ENCODE measurements around the gene CHD2. TPM values are rescaled to one million over a fixed set of nuclear protein-coding genes. Genes with fewer than 3 reads are reported as not detected.

The CHD2 gene
- total and polyA plus RNA-seq, 4 donors = 13.9 to 90.2 (median 49.4) TPM

- DNase-seq (ENCODE audit: low spot score) = no peak
- Histone ChIP-seq H3K4me1 (ENCODE audit: control insufficient read depth in 4 of 4, insufficient read depth in 4 of 4, low read length in 3 of 4) (peaks cover 0 to 3% (median 1%) of the 10 kb centered on the region in 4 donors), H3K9me3 (ENCODE audit: control insufficient read depth in 4 of 4, low read length in 3 of 4) (no peaks in the 10 kb centered on the region), H3K4me3 (ENCODE audit: low read depth in 1 of 3, low read length in 3 of 3) (no peak overlapping the region), H3K36me3 (ENCODE audit: control insufficient read depth in 4 of 4, insufficient read depth in 3 of 4, low read depth in 1 of 4, low read length in 3 of 4) (no peaks in the 10 kb centered on the region), H3K9ac (ENCODE audit: low read depth in 1 of 2, low read length in 2 of 2) (no peak overlapping the region), H3K27ac (ENCODE audit: low read depth in 1 of 2, low read length in 2 of 2) (no peak overlapping the region), H3K27me3 (ENCODE audit: control insufficient read depth in 4 of 4, insufficient read depth in 4 of 4, low read length in 3 of 4) (peaks cover 0 to 3% (median 0%) of the 10 kb centered on the region in 4 donors)
- WGBS = 67% methylated on average over 8 of the region's 8 CpGs
- no peak for TF ChIP-seq REST (IDR thresholded peaks at IDR 0.05)
- TF ChIP-seq HNF4A (conservative IDR thresholded peaks at IDR 0.05) = no peak
- TF ChIP-seq EGR1 (IDR thresholded peaks at IDR 0.05; ENCODE audit: low read depth in 2 of 2) = no peak
- no peak for TF ChIP-seq FOXA1 (IDR thresholded peaks at IDR 0.05)
- no peak for TF ChIP-seq MAX (IDR thresholded peaks at IDR 0.05)
- TF ChIP-seq ATF3 (IDR thresholded peaks at IDR 0.05) = no peak
- TF ChIP-seq ZBTB33 (IDR thresholded peaks at IDR 0.05) = no peak
- TF ChIP-seq GABPA (IDR thresholded peaks at IDR 0.05 in 1 of 2, conservative IDR thresholded peaks at IDR 0.05 in 1 of 2) = no peak
- no peak for TF ChIP-seq RAD21 (IDR thresholded peaks at IDR 0.05)
- no peak for TF ChIP-seq SP1 (IDR thresholded peaks at IDR 0.05)
- TF ChIP-seq YY1 (IDR thresholded peaks at IDR 0.05) = no peak
- no peak for TF ChIP-seq RXRA (IDR thresholded peaks at IDR 0.05)
- no peak for TF ChIP-seq HNF4G (IDR thresholded peaks at IDR 0.05)
- no peak for TF ChIP-seq FOXA2 (IDR thresholded peaks at IDR 0.05)
- TF ChIP-seq TAF1 (conservative IDR thresholded peaks at IDR 0.05) = no peak
- no peak for TF ChIP-seq JUND (IDR thresholded peaks at IDR 0.05)
- no peak for TF ChIP-seq CTCF (IDR thresholded peaks at IDR 0.05; ENCODE audit: low read depth, low read length, missing input control)
These were observed 159.3 kb downstream of the CHD2 start for GRCh38 chr15:93059442-93059841.
